K562 (cell line): ENCODE results near the gene TOM1. TPM values are rescaled to one million over a fixed set of nuclear protein-coding genes. Genes with fewer than 3 reads are reported as not detected.

ENCODE experiments used
- ATAC-seq: fragments of 200-7000 bp; cut with Tn5 transposase; 3 replicates; pipeline ENCODE4 v1.9.1; 2020; ENCODE audit warnings: moderate library complexity
- BruUV-seq: library from RNA; stranded (reverse); fragments of 400-500 nt; replicated peaks from 2 replicates; lab custom pipeline; 2021; lab: Mats Ljungman, UMichigan
- CTCF ChIA-PET: fragments of 300-600 bp; formaldehyde crosslinking; extraction: SDS; loops from one replicate; lab custom pipeline; 2021; ENCODE audit warnings: low intra/inter-chr PET ratio; lab: Yijun Ruan, JAX
- POLR2A ChIA-PET: fragments of 300-600, 350-650 bp; sonication (Branson Sonifier 250); formaldehyde crosslinking; extraction: SDS; loops from one replicate; lab custom pipeline; 2021; ENCODE audit warnings: antibody characterized with exemption, inconsistent platforms; lab: Yijun Ruan, JAX
- DNase-seq, 4 experiments: peaks; one replicate each; pipeline versions ENCODE4 v3.0.0 to v3.0.0-alpha.2; 2011 to 2018; ENCODE audit warnings: low spot score in 3 of 4, mixed read lengths in 3 of 4; ENCODE audit errors: extremely low read depth in 1 of 4
- FAIRE-seq: peaks from 2 replicates; lab custom pipeline; 2011; peaks lifted over from hg19 to GRCh38; lab: Jason Lieb, UNC
- H2AFZ ChIP-seq: 2 replicates; pipeline ENCODE4 v1.6.0; 2011; ENCODE audit warnings: low read depth, low read length, control low read depth, inconsistent platforms
- H3K27ac ChIP-seq: fragments of 200-600 bp; 3 replicates; pipeline ENCODE4 v1.8.0; 2011; ENCODE audit warnings: low read depth, mild to moderate bottlenecking, control low read depth, inconsistent platforms, low read length, moderate library complexity, mixed read lengths; ENCODE audit errors: extremely low read depth
- H3K27me3 ChIP-seq, 2 experiments: fragments of 300-600 bp in 1 of 2; 2 replicates in 1 of 2; 3 replicates in 1 of 2; pipeline versions ENCODE4 v1.6.0 to v1.8.0; 2011; ENCODE audit warnings: inconsistent platforms in 2 of 2, low read length in 2 of 2, mild to moderate bottlenecking in 1 of 2, mixed read lengths in 1 of 2, moderate library complexity in 1 of 2; ENCODE audit not compliant: control insufficient read depth in 2 of 2, insufficient read depth in 2 of 2
- H3K36me3 ChIP-seq: fragments of 300-600 bp; 3 replicates; pipeline ENCODE4 v1.8.0; 2011; ENCODE audit warnings: mild to moderate bottlenecking, low read length, inconsistent platforms; ENCODE audit not compliant: control insufficient read depth, insufficient read depth
- H3K4me1 ChIP-seq, 2 experiments: fragments of 200-600 bp in 1 of 2; replicated peaks in 1 of 2; 2 replicates in 1 of 2; 3 replicates in 1 of 2; pipeline versions ENCODE4 v1.5.1 to v1.8.0; 2011; ENCODE audit warnings: inconsistent platforms in 2 of 2, low read length in 2 of 2, mild to moderate bottlenecking in 1 of 2, mixed read lengths in 1 of 2, moderate library complexity in 1 of 2; ENCODE audit not compliant: control insufficient read depth in 2 of 2, insufficient read depth in 2 of 2
- H3K4me2 ChIP-seq: 2 replicates; pipeline ENCODE4 v1.6.1; 2011; ENCODE audit warnings: low read length, control low read depth, inconsistent platforms, mixed read lengths; ENCODE audit not compliant: insufficient read depth
- H3K4me3 ChIP-seq: fragments of 200-600 bp; sonication (generic), shearing (Covaris generic); 2 replicates; pipeline ENCODE4 v1.5.1; 2016; ENCODE audit warnings: control low read depth, inconsistent platforms
- H3K79me2 ChIP-seq: fragments of 200-600 bp; 3 replicates; pipeline ENCODE4 v1.8.0; 2011; ENCODE audit warnings: low read length, inconsistent platforms; ENCODE audit not compliant: control insufficient read depth, insufficient read depth
- H3K9ac ChIP-seq, 2 experiments: 2 replicates each; pipeline versions ENCODE4 v1.6.0 to v1.6.1; 2011; ENCODE audit warnings: low read depth in 2 of 2, low read length in 2 of 2, control low read depth in 1 of 2, inconsistent platforms in 1 of 2, mild to moderate bottlenecking in 1 of 2, mixed read lengths in 1 of 2; ENCODE audit not compliant: insufficient read depth in 1 of 2
- H3K9me1 ChIP-seq: one replicate; pipeline ENCODE4 v1.6.0; 2011; ENCODE audit warnings: inconsistent platforms, mild to moderate bottlenecking, low read length, moderate library complexity; ENCODE audit not compliant: control insufficient read depth, insufficient read depth
- H3K9me3 ChIP-seq: replicated peaks from 2 replicates; pipeline ENCODE4 v1.5.1; 2011; ENCODE audit warnings: low read depth, low read length, inconsistent platforms; ENCODE audit not compliant: control insufficient read depth, insufficient read depth
- H4K20me1 ChIP-seq: replicated peaks from 2 replicates; pipeline ENCODE4 v1.6.1; 2011; ENCODE audit warnings: low read length, inconsistent platforms, mixed read lengths; ENCODE audit not compliant: control insufficient read depth, insufficient read depth
- HMBOX1 ChIP-seq: sonication (generic); IDR thresholded peaks from 2 replicates; pipeline ENCODE4 v1.6.1; 2016
- JUND ChIP-seq, 2 experiments: IDR thresholded peaks; 2 replicates in 1 of 2; 3 replicates in 1 of 2; pipeline ENCODE4 v1.6.1; 2011; ENCODE audit warnings: borderline replicate concordance in 2 of 2, low read depth in 2 of 2, low read length in 2 of 2, improper control_type of control experiment in 1 of 2, missing biosample characterization in 1 of 2, missing genetic modification characterization in 1 of 2, missing genetic modification reagents in 1 of 2
- PTRF ChIP-seq: fragments of 450-650 bp; IDR thresholded peaks from 2 replicates; pipeline ENCODE4 v1.6.1; 2016; ENCODE audit warnings: mild to moderate bottlenecking, missing genetic modification characterization, missing compliant biosample characterization
- ZKSCAN1 ChIP-seq: fragments of 150-350 bp; IDR thresholded peaks from 2 replicates; pipeline ENCODE4 v1.6.1; 2016; ENCODE audit warnings: low read depth, low read length
- WGBS: fragments of 100-300 bp; shearing (Covaris generic); methylation state at CpG from one replicate; pipeline ENCODE4 v1.1.6; 2016; ENCODE audit warnings: low coverage, mixed read lengths; ENCODE audit not compliant: insufficient coverage; ENCODE audit errors: missing lambda C conversion rate; 5-methylcytosine and 5-hydroxymethylcytosine counted together
- in situ Hi-C: fragments of 300-500 bp; cut with MboI; formaldehyde crosslinking; loops from 4 replicates; pipeline ENCODE4 v1.15.0; 2018; ENCODE audit warnings: inconsistent platforms, mixed read lengths
- intact Hi-C: fragments of 100-400 bp; cut with micrococcal nuclease; formaldehyde crosslinking; loops from 2 replicates; pipeline ENCODE4 v1.14.2; 2022
- polyA plus RNA-seq, 8 experiments: library from polyadenylated mRNA; depleted of rRNA in 4 of 8; stranded (reverse) in 5 of 8; unstranded in 3 of 8; fragments of >200 nt; fragmentation: Nextera tagmentation in 2 of 8; fragmentation: Illumina TruSeq in 1 of 8; extraction: Ambion mirVana in 2 of 8; extraction: Trizol in 1 of 8; gene quantifications; 2 replicates each; pipeline versions ENCODE4 v1.2.1 to v1.2.3, GENCODE V29; 2011 to 2014; ENCODE audit warnings: inconsistent platforms in 1 of 8, missing spikeins in 1 of 8
- total RNA-seq, 7 experiments: library from RNA; depleted of rRNA in 6 of 7; stranded (reverse); fragments of >200 nt in 6 of 7; fragmentation: Illumina TruSeq in 2 of 7; extraction: Trizol in 2 of 7; gene quantifications; 2 replicates each; pipeline versions ENCODE4 v1.2.1 to v1.2.3, GENCODE V29; 2011 to 2021; ENCODE audit warnings: low replicate concordance in 1 of 7
- TF ChIP-seq, protein P1 (sequence below), 2 experiments: fragments of 450-650 bp in 1 of 2; sonication (generic) in 1 of 2; formaldehyde crosslinking in 1 of 2; IDR thresholded peaks in 1 of 2; conservative IDR thresholded peaks in 1 of 2; 2 replicates each; pipeline versions ENCODE4 v1.6.1 to v1.8.1; 2016 to 2023; ENCODE audit warnings: mild to moderate bottlenecking in 2 of 2, moderate library complexity in 2 of 2, inconsistent platforms in 1 of 2, missing genetic modification reagents in 1 of 2

TOM1 gene
- total and polyA plus RNA-seq, 9 of the 15 experiments (the other 6 are each of a cell fraction or from before 2014, with no cell fraction given) = 0.64 to 20.6 (median 12.0) TPM

DNA sequence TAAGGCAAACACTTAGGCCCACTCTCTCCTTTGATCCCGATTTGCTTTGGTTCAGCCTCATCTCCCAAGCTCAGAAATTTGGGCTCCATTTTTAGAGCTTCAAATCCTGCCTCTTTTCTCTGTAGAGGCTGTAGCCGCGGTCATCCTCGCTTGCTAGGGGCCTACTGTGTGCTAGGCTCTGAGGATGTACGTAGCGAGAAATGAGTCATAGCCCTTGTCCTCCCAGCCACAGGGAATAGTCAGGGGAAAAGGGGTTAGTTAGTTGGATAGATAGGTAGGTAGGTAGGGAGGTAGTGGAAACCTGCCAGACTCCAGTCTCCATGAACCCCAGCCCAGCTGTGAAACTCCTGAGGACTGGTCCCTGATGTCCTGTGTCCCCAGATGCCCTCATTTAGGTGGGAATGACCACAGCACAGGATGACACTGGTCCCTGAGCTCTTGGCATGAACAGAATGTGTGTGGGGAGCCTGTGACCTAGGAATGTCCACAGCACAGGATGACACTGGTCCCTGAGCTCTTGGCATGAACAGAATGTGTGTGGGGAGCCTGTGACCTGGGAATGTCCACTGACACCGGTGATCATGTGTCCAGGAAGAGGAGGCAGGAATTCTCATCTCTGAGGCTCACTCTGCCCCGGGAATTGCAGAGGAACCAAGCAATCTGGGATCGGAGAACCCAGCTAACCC, 59.8 kb downstream of the TOM1 start:
- Histone ChIP-seq H3K9me1 (no peaks in the 10 kb centered on the region), H2AFZ (no peak overlapping the region), H3K36me3 (no peaks in the 10 kb centered on the region), H3K4me2 (no peak overlapping the region), H3K79me2 (no peaks in the 10 kb centered on the region), H3K4me1 (peaks cover 0 to 4% of the 10 kb centered on the region in 2 experiments; a peak in 4 of 5 replicates), H3K4me3 (no peak overlapping the region), H3K9me3 (no peaks in the 10 kb centered on the region), H4K20me1 (no peaks in the 10 kb centered on the region), H3K27me3 (no peaks in the 10 kb centered on the region), H3K27ac (no peak overlapping the region), H3K9ac (no peak overlapping the region)
- in situ Hi-C loops = loop anchor here (10.0 kb wide), 1 partner anchor 765 kb away; no protein-coding TSS in a partner anchor
- FAIRE-seq (no peak), DNase-seq (no peak), ATAC-seq (no peak)
- 34% methylated on average over 9 of the region's 9 CpGs for WGBS
- BruUV-seq = no TSS peak
- ChIA-PET CTCF (no interaction called here), POLR2A (interaction anchor here (1.0 to 1.8 kb wide), 4 partner anchors 11 to 42 kb away, joined by 3 to 5 read pairs (median 4); no protein-coding TSS in a partner anchor)
- TF ChIP-seq PTRF (tag) (no peak), ZKSCAN1 (peak; percentile 96), JUND (IDR thresholded peaks at IDR 0.05; ENCODE audit: borderline replicate concordance, low read depth, low read length) (peak; percentile 25; the same call in 1 of the 2 replicates), JUND (tag; IDR thresholded peaks at IDR 0.05; ENCODE audit: borderline replicate concordance, low read depth, low read length) (no peak), HMBOX1 (peak; percentile 56; the same call in 1 of the 2 replicates)
- TF ChIP-seq, protein P1, sequence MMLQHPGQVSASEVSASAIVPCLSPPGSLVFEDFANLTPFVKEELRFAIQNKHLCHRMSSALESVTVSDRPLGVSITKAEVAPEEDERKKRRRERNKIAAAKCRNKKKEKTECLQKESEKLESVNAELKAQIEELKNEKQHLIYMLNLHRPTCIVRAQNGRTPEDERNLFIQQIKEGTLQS (IDR thresholded peaks at IDR 0.05) = peak; percentile 46
- TF ChIP-seq, protein P1 (CRISPR knock-in tag; conservative IDR thresholded peaks at IDR 0.05) = no peak
- intact Hi-C loops = loop anchor here (10.0 kb wide), 2 partner anchors 45 to 105 kb away; partner anchors contain the start of gene MCM5
